Suprapubic skin (tissue), 3 donors: ENCODE measurements around the gene WNT7A.

ENCODE experiments used
- CTCF ChIP-seq, 2 donors: fragments of 200-600 bp in 1 of 2; fragments of 450-650 bp in 1 of 2; sonication (generic) in 1 of 2; IDR thresholded peaks; one replicate each; pipeline ENCODE4 v1.5.1; 2016 to 2019; ENCODE audit warnings: antibody characterized with exemption in 2 of 2, mild to moderate bottlenecking in 1 of 2, moderate library complexity in 1 of 2
- EP300 ChIP-seq: sonication (generic); formaldehyde crosslinking; IDR thresholded peaks from one replicate; pipeline ENCODE4 v1.6.1; 2017; ENCODE audit warnings: antibody characterized with exemption
- POLR2A ChIP-seq, 2 donors: fragments of 450-650 bp; IDR thresholded peaks; one replicate each; pipeline ENCODE4 v1.6.1; 2017; ENCODE audit warnings: antibody characterized with exemption in 2 of 2, mild to moderate bottlenecking in 2 of 2, moderate library complexity in 2 of 2

- TF ChIP-seq CTCF (IDR thresholded peaks at IDR 0.05) (no peak), POLR2A (IDR thresholded peaks at IDR 0.05) (no peak), EP300 (no peak)
Observed at GRCh38 chr3:13886593-13887129, 6.8 kb upstream of the WNT7A start.
